HepG2 (cell line): ENCODE measurements around the gene MEX3C. TPM values are rescaled to one million over a fixed set of nuclear protein-coding genes. Genes with fewer than 3 reads are reported as not detected.

Experiments
- ATAC-seq: fragments of 200-7000 bp; cut with Tn5 transposase; 3 replicates; pipeline ENCODE4 v1.9.1; 2020; ENCODE audit warnings: mild to moderate bottlenecking, moderate library complexity
- BruUV-seq: library from RNA; stranded (reverse); fragments of 400-500 nt; replicated peaks from 2 replicates; lab custom pipeline; 2021; lab: Mats Ljungman, UMichigan
- CTCF ChIA-PET: fragments of 300-600 bp; formaldehyde crosslinking; extraction: SDS; loops from one replicate; lab custom pipeline; 2021; ENCODE audit warnings: low total read pairs, inconsistent platforms, low intra/inter-chr PET ratio; lab: Yijun Ruan, JAX
- POLR2A ChIA-PET: fragments of 350-600 bp; sonication (Branson Sonifier 250); formaldehyde crosslinking; loops from one replicate; lab custom pipeline; 2020; ENCODE audit warnings: antibody characterized with exemption, inconsistent platforms; lab: Yijun Ruan, JAX
- DNase-seq: peaks from one replicate; pipeline ENCODE4 v3.0.0-alpha.2; 2015; ENCODE audit warnings: low spot score
- FAIRE-seq: peaks from 3 replicates; lab custom pipeline; 2011; peaks lifted over from hg19 to GRCh38; lab: Jason Lieb, UNC
- H2AFZ ChIP-seq: one replicate; pipeline ENCODE4 v1.6.1; 2011; ENCODE audit warnings: low read length, inconsistent platforms
- H3K27ac ChIP-seq: fragments of 300-600 bp; 3 replicates; pipeline ENCODE4 v1.8.0; 2011; ENCODE audit warnings: mixed run types, mild to moderate bottlenecking, mixed read lengths, low read length, inconsistent platforms; ENCODE audit not compliant: insufficient read depth; ENCODE audit errors: extremely low read length
- H3K27me3 ChIP-seq, 2 experiments: fragments of 200-600 bp in 1 of 2; 2 replicates in 1 of 2; 3 replicates in 1 of 2; pipeline versions ENCODE4 v1.6.0 to v1.8.0; 2011; ENCODE audit warnings: low read length in 2 of 2, mild to moderate bottlenecking in 2 of 2, moderate library complexity in 2 of 2, inconsistent platforms in 1 of 2; ENCODE audit not compliant: insufficient read depth in 2 of 2, control insufficient read depth in 1 of 2
- H3K36me3 ChIP-seq, 2 experiments: fragments of 200-600 bp in 1 of 2; replicated peaks in 1 of 2; 2 replicates in 1 of 2; 3 replicates in 1 of 2; pipeline versions ENCODE4 v1.5.1 to v1.8.0; 2011; ENCODE audit warnings: low read length in 2 of 2, inconsistent platforms in 1 of 2; ENCODE audit not compliant: insufficient read depth in 2 of 2, control insufficient read depth in 1 of 2
- H3K4me1 ChIP-seq: 2 replicates; pipeline ENCODE4 v1.5.1; 2012; ENCODE audit warnings: low read length, inconsistent platforms; ENCODE audit not compliant: insufficient read depth
- H3K4me2 ChIP-seq: 2 replicates; pipeline ENCODE4 v1.6.0; 2011; ENCODE audit warnings: low read depth, low read length, inconsistent platforms
- H3K4me3 ChIP-seq, 3 experiments: fragments of 200-600 bp in 1 of 3; sonication (generic), shearing (Covaris generic) in 1 of 3; replicated peaks in 1 of 3; 2 replicates each; pipeline ENCODE4 v1.5.1; 2011 to 2016; ENCODE audit warnings: low read length in 3 of 3, inconsistent platforms in 2 of 3, low read depth in 2 of 3, mild to moderate bottlenecking in 2 of 3, control low read depth in 1 of 3, mixed read lengths in 1 of 3; ENCODE audit not compliant: insufficient read depth in 1 of 3
- H3K79me2 ChIP-seq: one replicate; pipeline ENCODE4 v1.6.1; 2011; ENCODE audit warnings: low read length, inconsistent platforms; ENCODE audit not compliant: insufficient read depth
- H3K9ac ChIP-seq: 2 replicates; pipeline ENCODE4 v1.6.0; 2011; ENCODE audit warnings: mild to moderate bottlenecking, low read depth, low read length, inconsistent platforms; ENCODE audit not compliant: insufficient read depth
- H3K9me3 ChIP-seq: 2 replicates; pipeline ENCODE4 v1.5.1; 2012; ENCODE audit warnings: mild to moderate bottlenecking, low read length
- H4K20me1 ChIP-seq: 2 replicates; pipeline ENCODE4 v1.6.0; 2011; ENCODE audit warnings: inconsistent platforms, mild to moderate bottlenecking, low read length, moderate library complexity; ENCODE audit not compliant: insufficient read depth
- ASH2L ChIP-seq: fragments of 300-600, 200-600 bp; sonication (generic); IDR thresholded peaks from 2 replicates; pipeline ENCODE4 v1.7.0; 2017; ENCODE audit warnings: low read depth, mild to moderate bottlenecking, moderate library complexity, mixed read lengths, low read length; ENCODE audit not compliant: insufficient read length
- JUN ChIP-seq: sonication (generic); formaldehyde crosslinking; IDR thresholded peaks from 2 replicates; pipeline ENCODE4 v1.4.0; 2020; ENCODE audit warnings: mild to moderate bottlenecking, missing genetic modification reagents
- KDM2A ChIP-seq: sonication (generic); formaldehyde crosslinking; IDR thresholded peaks from 2 replicates; pipeline ENCODE4 v1.4.0; 2020; ENCODE audit warnings: low read depth, missing genetic modification reagents, borderline replicate concordance
- MATR3 ChIP-seq: sonication (generic); formaldehyde crosslinking; IDR thresholded peaks from 2 replicates; pipeline ENCODE4 v1.4.0; 2020; ENCODE audit warnings: missing genetic modification reagents
- NONO ChIP-seq, 2 experiments: fragments of 450-650 bp in 1 of 2; sonication (generic) in 1 of 2; formaldehyde crosslinking in 1 of 2; IDR thresholded peaks in 1 of 2; conservative IDR thresholded peaks in 1 of 2; 2 replicates each; pipeline versions ENCODE4 v1.6.1 to v1.8.0; 2017 to 2022; ENCODE audit warnings: mild to moderate bottlenecking in 1 of 2, missing genetic modification reagents in 1 of 2, moderate library complexity in 1 of 2
- PATZ1 ChIP-seq: sonication (generic); formaldehyde crosslinking; IDR thresholded peaks from 2 replicates; pipeline ENCODE4 v1.4.0; 2020; ENCODE audit warnings: missing genetic modification reagents
- RXRA ChIP-seq: sonication (generic); formaldehyde crosslinking; IDR thresholded peaks from 2 replicates; pipeline ENCODE4 v1.5.1; 2020; ENCODE audit warnings: missing genetic modification reagents
- SMARCC2 ChIP-seq: fragments of 450-650 bp; IDR thresholded peaks from 2 replicates; pipeline ENCODE4 v1.6.1; 2017; ENCODE audit warnings: antibody characterized with exemption, mild to moderate bottlenecking
- TEAD3 ChIP-seq: optimal IDR thresholded peaks from 2 replicates; pipeline ENCODE3; 2016; ENCODE audit warnings: borderline replicate concordance
- ZNF275 ChIP-seq: sonication (generic); formaldehyde crosslinking; IDR thresholded peaks from 2 replicates; pipeline ENCODE4 v1.8.0; 2022; ENCODE audit warnings: missing genetic modification reagents, mild to moderate bottlenecking, inconsistent platforms, borderline replicate concordance
- ZNF280D ChIP-seq: sonication (generic); formaldehyde crosslinking; IDR thresholded peaks from 2 replicates; pipeline ENCODE4 v1.5.1; 2020; ENCODE audit warnings: mild to moderate bottlenecking, missing genetic modification reagents
- ZNF510 ChIP-seq: sonication (generic); formaldehyde crosslinking; IDR thresholded peaks from 2 replicates; pipeline ENCODE4 v1.4.0; 2020; ENCODE audit warnings: low read depth, mild to moderate bottlenecking, missing genetic modification reagents
- ZNF556 ChIP-seq: sonication (generic); formaldehyde crosslinking; IDR thresholded peaks from 2 replicates; pipeline ENCODE4 v1.4.0; 2020; ENCODE audit warnings: mild to moderate bottlenecking, missing genetic modification reagents, borderline replicate concordance
- WGBS: methylation state at CpG from one replicate; pipeline ENCODE4 v1.1.6; 2017; ENCODE audit warnings: low lambda C conversion rate; 5-methylcytosine and 5-hydroxymethylcytosine counted together
- in situ Hi-C: cut with HindIII; loops from 2 replicates; pipeline ENCODE4 v1.10.0; 2017; ENCODE audit warnings: low pct_unique_long_range_greater_than_20kb; ENCODE audit not compliant: extremely low pct_ligation_motif_present
- intact Hi-C: fragments of 100-400 bp; cut with micrococcal nuclease; formaldehyde crosslinking; loops from one replicate; pipeline ENCODE4 v1.10.0; 2022; ENCODE audit not compliant: unreplicated experiment
- polyA plus RNA-seq, 8 experiments: library from polyadenylated mRNA; depleted of rRNA in 3 of 8; stranded (reverse) in 7 of 8; unstranded in 1 of 8; fragments of >200 nt; fragmentation: Illumina TruSeq in 4 of 8; extraction: Trizol in 4 of 8; gene quantifications; 2 replicates each; pipeline versions ENCODE4 v1.2.1 to v1.2.3, GENCODE V29; 2011 to 2016; ENCODE audit warnings: low read depth in 4 of 8, missing spikeins in 1 of 8, mixed read lengths in 1 of 8; ENCODE audit not compliant: insufficient read depth in 1 of 8
- total RNA-seq, 5 experiments: library from RNA; depleted of rRNA; stranded (reverse); fragments of >200 nt; fragmentation: Illumina TruSeq; extraction: Trizol; gene quantifications; 2 replicates each; pipeline ENCODE4 v1.2.3, GENCODE V29; 2016; ENCODE audit warnings: low read depth in 1 of 5
- TF ChIP-seq, protein P1 (sequence below): sonication (generic); formaldehyde crosslinking; IDR thresholded peaks from 2 replicates; pipeline ENCODE4 v1.5.0; 2020; ENCODE audit warnings: missing genetic modification reagents, mild to moderate bottlenecking, borderline replicate concordance

Gene MEX3C
- total and polyA plus RNA-seq, 2 of the 13 experiments (the other 11 are each of a cell fraction or from before 2014, with no cell fraction given): 34.8 to 36.4 TPM

DNA sequence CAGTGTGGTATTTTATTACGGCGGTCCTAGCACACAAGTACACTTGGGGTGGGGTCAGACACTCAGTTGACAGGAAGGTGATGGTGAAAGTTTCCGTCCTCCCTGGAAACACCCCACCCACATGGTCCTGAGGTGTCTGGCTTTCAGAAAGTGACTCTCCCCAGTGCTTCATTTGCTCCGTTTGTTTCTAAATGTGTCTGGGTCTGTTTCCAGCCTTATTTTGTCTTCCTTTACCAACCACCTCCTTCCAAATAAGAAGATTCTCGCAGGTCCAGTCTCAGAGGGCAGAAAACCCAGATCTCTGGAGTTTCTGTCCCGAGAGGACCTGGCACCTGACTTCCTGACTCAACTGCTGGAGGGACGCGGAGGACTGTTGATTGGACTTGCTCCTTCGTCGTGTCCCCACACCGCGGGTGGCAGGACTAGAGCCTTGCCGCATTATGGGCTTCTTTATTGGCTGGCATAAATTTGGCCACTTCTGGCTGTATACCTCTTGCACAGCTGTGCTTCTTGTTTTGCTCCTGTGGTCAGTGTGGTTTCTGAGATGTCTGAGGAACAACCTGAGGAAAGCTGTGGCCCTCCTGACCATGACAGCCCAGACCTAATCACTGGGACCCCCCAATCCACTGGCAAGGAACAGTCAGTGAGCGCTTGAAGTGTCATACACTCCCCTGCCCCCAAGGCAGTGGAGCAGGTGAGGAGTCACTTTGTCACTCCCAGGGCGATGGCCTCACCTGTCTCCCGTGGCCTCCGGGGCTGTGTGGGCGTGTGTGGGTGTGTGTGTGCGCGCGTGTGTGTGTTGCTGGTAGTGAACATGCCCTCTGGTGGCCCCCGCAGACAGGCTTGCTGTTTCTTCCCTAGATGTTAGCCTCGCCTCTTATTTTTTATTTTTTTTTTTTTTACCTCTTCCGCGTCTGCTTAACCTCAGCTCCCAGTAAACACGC is 45.6 kb downstream of the MEX3C start:
- Histone ChIP-seq H3K9ac (no peak overlapping the region), H3K4me1 (no peaks in the 10 kb centered on the region), H3K79me2 (no peaks in the 10 kb centered on the region), H3K27me3 (no peaks in the 10 kb centered on the region), H3K27ac (no peak overlapping the region), H2AFZ (no peak overlapping the region), H3K4me2 (no peak overlapping the region), H3K36me3 (no peaks in the 10 kb centered on the region), H4K20me1 (no peaks in the 10 kb centered on the region), H3K4me3 (no peak overlapping the region), H3K9me3 (no peaks in the 10 kb centered on the region)
- in situ Hi-C loops: no loop called here
- ChIA-PET CTCF (no interaction called here), POLR2A (no interaction called here)
- FAIRE-seq: no peak
- BruUV-seq: no TSS peak
- DNase-seq: no peak
- peak; percentile 33; the same call in 1 of the 3 replicates for ATAC-seq
- 65% methylated on average over 22 of the region's 26 CpGs for WGBS
- intact Hi-C loops: no loop called here
- no peak for TF ChIP-seq JUN
- TF ChIP-seq MATR3: no peak
- TF ChIP-seq ZNF510: no peak
- no peak for TF ChIP-seq PATZ1 (CRISPR knock-in tag)
- TF ChIP-seq TEAD3 (CRISPR knock-in tag): no peak
- no peak for TF ChIP-seq ZNF280D (CRISPR knock-in tag)
- no peak for TF ChIP-seq ZNF556
- TF ChIP-seq ASH2L: no peak
- TF ChIP-seq SMARCC2: no peak
- TF ChIP-seq ZNF275 (CRISPR knock-in tag): no peak
- no peak for TF ChIP-seq NONO (IDR thresholded peaks at IDR 0.05)
- no peak for TF ChIP-seq NONO (CRISPR knock-in tag; conservative IDR thresholded peaks at IDR 0.05)
- TF ChIP-seq, protein P1, sequence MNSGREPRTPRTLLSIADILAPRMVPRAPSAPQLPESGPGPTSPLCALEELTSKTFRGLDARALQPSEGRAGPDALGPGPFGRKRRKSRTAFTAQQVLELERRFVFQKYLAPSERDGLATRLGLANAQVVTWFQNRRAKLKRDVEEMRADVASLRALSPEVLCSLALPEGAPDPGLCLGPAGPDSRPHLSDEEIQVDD (CRISPR knock-in tag): no peak
- no peak for TF ChIP-seq RXRA (CRISPR knock-in tag)
- no peak for TF ChIP-seq KDM2A (CRISPR knock-in tag)
